WTC11 (cell line): ENCODE results near the gene TMEM263. TPM values are rescaled to one million over a fixed set of nuclear protein-coding genes. Genes with fewer than 3 reads are reported as not detected.

Source experiments
- ATAC-seq: fragments of 200-7000 bp; cut with Tn5 transposase; 2 replicates; pipeline ENCODE4 v1.10.0; 2021; ENCODE audit warnings: mild to moderate bottlenecking, moderate library complexity
- CTCF ChIA-PET: fragments of 300-600 bp; sonication (Branson Sonifier 250); formaldehyde crosslinking; loops from one replicate; lab custom pipeline; 2021; ENCODE audit warnings: antibody characterized with exemption; lab: Charles Lee
- POLR2A ChIA-PET: fragments of 350-600 bp; sonication (Branson Sonifier 250); formaldehyde crosslinking; loops from one replicate; lab custom pipeline; 2021; ENCODE audit warnings: antibody characterized with exemption; lab: Charles Lee
- DNase-seq: peaks from one replicate; pipeline ENCODE4 v3.0.0; 2021; ENCODE audit warnings: low spot score
- H3K27ac Mint-ChIP-seq: 2 replicates; pipeline ENCODE4 v1.8.0; 2021; ENCODE audit warnings: mixed read lengths
- H3K27me3 Mint-ChIP-seq: 2 replicates; pipeline ENCODE4 v1.8.0; 2021; ENCODE audit warnings: low read depth, mild to moderate bottlenecking, moderate library complexity, mixed read lengths
- H3K36me3 Mint-ChIP-seq: 2 replicates; pipeline ENCODE4 v1.8.0; 2021; ENCODE audit warnings: mixed read lengths
- H3K4me1 Mint-ChIP-seq: 2 replicates; pipeline ENCODE4 v1.8.0; 2022; ENCODE audit warnings: mixed read lengths
- H3K4me3 Mint-ChIP-seq: 2 replicates; pipeline ENCODE4 v1.8.0; 2021; ENCODE audit warnings: mild to moderate bottlenecking, moderate library complexity, mixed read lengths
- H3K9me3 Mint-ChIP-seq: 2 replicates; pipeline ENCODE4 v1.8.0; 2021; ENCODE audit warnings: mixed read lengths
- AR ChIP-seq: fragments of 250-450 bp; sonication (Bioruptor Pico); IDR thresholded peaks from 2 replicates; pipeline ENCODE4 v1.9.0; 2021; ENCODE audit warnings: mild to moderate bottlenecking
- ARID4B ChIP-seq: sonication (generic); formaldehyde crosslinking; IDR thresholded peaks from 2 replicates; pipeline ENCODE4 v1.8.0; 2023; ENCODE audit warnings: missing genetic modification reagents, mild to moderate bottlenecking, borderline replicate concordance
- ATF3 ChIP-seq: sonication (generic); formaldehyde crosslinking; conservative IDR thresholded peaks from 2 replicates; pipeline ENCODE4 v1.8.1; 2022; ENCODE audit warnings: mild to moderate bottlenecking, missing genetic modification reagents
- ELF4 ChIP-seq: sonication (generic); formaldehyde crosslinking; IDR thresholded peaks from 2 replicates; pipeline ENCODE4 v1.8.1; 2022; ENCODE audit warnings: low read depth, mild to moderate bottlenecking, moderate library complexity, missing genetic modification reagents
- ERG ChIP-seq: fragments of 250-450 bp; sonication (Bioruptor Pico); IDR thresholded peaks from 2 replicates; pipeline ENCODE4 v1.8.0; 2021; ENCODE audit warnings: mild to moderate bottlenecking
- FOXP1 ChIP-seq: sonication (generic); formaldehyde crosslinking; IDR thresholded peaks from 2 replicates; pipeline ENCODE4 v1.8.0; 2022; ENCODE audit warnings: missing genetic modification reagents, mild to moderate bottlenecking, moderate library complexity, borderline replicate concordance
- GTF2I ChIP-seq: fragments of 250-450 bp; sonication (Bioruptor Pico); conservative IDR thresholded peaks from 2 replicates; pipeline ENCODE4 v1.4.0; 2021; ENCODE audit warnings: mild to moderate bottlenecking
- HMGA2 ChIP-seq: fragments of 250-450 bp; sonication (Bioruptor Pico); IDR thresholded peaks from 2 replicates; pipeline ENCODE4 v1.4.0; 2021; ENCODE audit warnings: mild to moderate bottlenecking, moderate library complexity
- JAZF1 ChIP-seq: fragments of 250-450 bp; sonication (Bioruptor Pico); IDR thresholded peaks from 2 replicates; pipeline ENCODE4 v1.9.0; 2021; ENCODE audit warnings: moderate library complexity, mild to moderate bottlenecking, inconsistent platforms
- PRRX2 ChIP-seq: fragments of 250-450 bp; sonication (Bioruptor Pico); IDR thresholded peaks from 2 replicates; pipeline ENCODE4 v1.8.0; 2021; ENCODE audit warnings: mild to moderate bottlenecking
- SMAD4 ChIP-seq: sonication (generic); formaldehyde crosslinking; IDR thresholded peaks from 2 replicates; pipeline ENCODE4 v1.8.0; 2022; ENCODE audit warnings: mild to moderate bottlenecking, missing genetic modification reagents
- SP1 ChIP-seq: sonication (generic); formaldehyde crosslinking; conservative IDR thresholded peaks from 2 replicates; pipeline ENCODE4 v1.8.1; 2022; ENCODE audit warnings: missing genetic modification reagents
- TCF7 ChIP-seq: sonication (generic); formaldehyde crosslinking; IDR thresholded peaks from 2 replicates; pipeline ENCODE4 v1.8.0; 2022; ENCODE audit warnings: mild to moderate bottlenecking, low read depth, missing genetic modification reagents, moderate library complexity
- TEAD1 ChIP-seq: sonication (generic); formaldehyde crosslinking; IDR thresholded peaks from 2 replicates; pipeline ENCODE4 v1.8.0; 2022; ENCODE audit warnings: mild to moderate bottlenecking, missing genetic modification reagents
- ZBTB21 ChIP-seq: sonication (generic); formaldehyde crosslinking; IDR thresholded peaks from 2 replicates; pipeline ENCODE4 v1.8.1; 2023; ENCODE audit warnings: mild to moderate bottlenecking, missing genetic modification reagents, borderline replicate concordance
- ZNF263 ChIP-seq: sonication (generic); formaldehyde crosslinking; IDR thresholded peaks from 2 replicates; pipeline ENCODE4 v1.8.1; 2022; ENCODE audit warnings: low read depth, mild to moderate bottlenecking, moderate library complexity, missing genetic modification reagents
- ZNF281 ChIP-seq: sonication (generic); formaldehyde crosslinking; IDR thresholded peaks from 2 replicates; pipeline ENCODE4 v1.8.0; 2023; ENCODE audit warnings: mild to moderate bottlenecking, missing genetic modification reagents
- ZNF396 ChIP-seq: fragments of 250-450 bp; sonication (Bioruptor Pico); IDR thresholded peaks from 2 replicates; pipeline ENCODE4 v1.8.0; 2021; ENCODE audit warnings: mild to moderate bottlenecking, moderate library complexity, borderline replicate concordance
- ZSCAN18 ChIP-seq: fragments of 250-450 bp; sonication (Bioruptor Pico); IDR thresholded peaks from 2 replicates; pipeline ENCODE4 v2.1.2; 2022; ENCODE audit warnings: mild to moderate bottlenecking, moderate library complexity
- total RNA-seq: library from RNA; stranded (reverse); gene quantifications from 3 replicates; pipeline ENCODE4 v1.2.3, GENCODE V29; 2021

Gene TMEM263
- total RNA-seq, 1 experiment from 2014 or later, result 18.0 TPM

GRCh38 chr12:106956048-106956578 lies 406 bp downstream of the TMEM263 start (continued):
- 0 out of 2 replicates have a peak, but pooled peaks have one; percentile 28 for TF ChIP-seq ARID4B
- TF ChIP-seq ERG (CRISPR knock-in tag), result no peak

- peaks cover 8% of the 10 kb centered on the region for H3K4me1 Mint-ChIP-seq
- ATAC-seq, result no peak
- peak overlapping the region; percentile 97 for H3K4me3 Mint-ChIP-seq
- H3K9me3 Mint-ChIP-seq, result no peaks in the 10 kb centered on the region
- no peaks in the 10 kb centered on the region for H3K36me3 Mint-ChIP-seq
- no peak for TF ChIP-seq SP1 (CRISPR knock-in tag)
- TF ChIP-seq ATF3, result no peak
- TF ChIP-seq GTF2I (CRISPR knock-in tag), result no peak
- TF ChIP-seq ZNF263 (CRISPR knock-in tag), result no peak
- TF ChIP-seq ERG (CRISPR knock-in tag), result no peak
- no peak for TF ChIP-seq PRRX2 (CRISPR knock-in tag)
- no peak for TF ChIP-seq SMAD4 (CRISPR knock-in tag)
- TF ChIP-seq ZBTB21 (CRISPR knock-in tag), result no peak
- TF ChIP-seq ZNF396 (CRISPR knock-in tag), result no peak
- TF ChIP-seq FOXP1 (CRISPR knock-in tag), result no peak
- no peak for TF ChIP-seq TEAD1 (CRISPR knock-in tag)
- no peak for TF ChIP-seq HMGA2 (CRISPR knock-in tag)
- TF ChIP-seq ZNF281, result no peak
- TF ChIP-seq JAZF1 (CRISPR knock-in tag), result no peak
- TF ChIP-seq TCF7, result no peak
- no peak for TF ChIP-seq ZSCAN18 (CRISPR knock-in tag)
- no peak for TF ChIP-seq ELF4 (CRISPR knock-in tag)
- no peak for TF ChIP-seq AR
- TF ChIP-seq, all 79 proteins: peak for 0
- ChIA-PET CTCF (no interaction called here), POLR2A (no interaction called here)
- Mint-ChIP-seq H3K27me3 (peaks cover 23% of the 10 kb centered on the region), H3K27ac (no peak overlapping the region)
- DNase-seq, result no peak
These were observed 1.9 kb downstream of the TMEM263 start for GRCh38 chr12:106957583-106957982.
